GM18519 (cell line): ENCODE data around the gene XKR7.
"Not testable (repeated sequence)": the region's sequence is repeated elsewhere in the genome, so short reads cannot be mapped to it uniquely, and the experiment has no call there.

ENCODE experiments used
- ATAC-seq: cut with Tn5 transposase; IDR thresholded peaks from one replicate; pipeline ENCODE4 v1.9.1; 2021; ENCODE audit warnings: mild to moderate bottlenecking, moderate library complexity; ENCODE audit not compliant: unreplicated experiment, low FRiP score

The XKR7 gene, protein sequence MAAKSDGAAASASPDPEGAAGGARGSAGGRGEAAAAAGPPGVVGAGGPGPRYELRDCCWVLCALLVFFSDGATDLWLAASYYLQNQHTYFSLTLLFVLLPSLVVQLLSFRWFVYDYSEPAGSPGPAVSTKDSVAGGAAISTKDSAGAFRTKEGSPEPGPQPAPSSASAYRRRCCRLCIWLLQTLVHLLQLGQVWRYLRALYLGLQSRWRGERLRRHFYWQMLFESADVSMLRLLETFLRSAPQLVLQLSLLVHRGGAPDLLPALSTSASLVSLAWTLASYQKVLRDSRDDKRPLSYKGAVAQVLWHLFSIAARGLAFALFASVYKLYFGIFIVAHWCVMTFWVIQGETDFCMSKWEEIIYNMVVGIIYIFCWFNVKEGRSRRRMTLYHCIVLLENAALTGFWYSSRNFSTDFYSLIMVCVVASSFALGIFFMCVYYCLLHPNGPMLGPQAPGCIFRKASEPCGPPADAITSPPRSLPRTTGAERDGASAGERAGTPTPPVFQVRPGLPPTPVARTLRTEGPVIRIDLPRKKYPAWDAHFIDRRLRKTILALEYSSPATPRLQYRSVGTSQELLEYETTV

DNA sequence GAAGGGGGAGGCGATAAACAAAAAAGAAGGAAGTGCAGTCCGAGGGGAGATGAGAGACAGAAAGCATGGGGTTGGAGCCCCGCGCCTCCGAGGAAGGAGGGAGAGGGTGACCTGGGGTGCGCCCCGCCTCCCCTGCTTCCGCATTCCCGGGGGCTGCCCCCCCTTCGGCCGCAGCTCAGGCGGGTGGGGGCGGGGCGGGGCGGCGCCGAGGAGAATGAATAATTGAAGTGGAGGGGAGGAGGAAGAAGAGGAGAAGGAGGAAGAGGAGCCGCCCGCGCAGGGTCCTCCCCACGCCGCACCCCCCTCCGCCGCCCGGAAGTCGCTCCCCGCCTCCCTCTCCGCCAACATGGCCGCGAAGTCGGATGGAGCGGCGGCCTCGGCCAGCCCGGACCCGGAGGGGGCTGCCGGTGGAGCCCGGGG lies at the start of gene XKR7:
XKR7 (plus strand) TSS at position 322 of the 420 bp plus-strand sequence; CDS start at position 347, 25 bp downstream.
- ATAC-seq: no peak

DNA sequence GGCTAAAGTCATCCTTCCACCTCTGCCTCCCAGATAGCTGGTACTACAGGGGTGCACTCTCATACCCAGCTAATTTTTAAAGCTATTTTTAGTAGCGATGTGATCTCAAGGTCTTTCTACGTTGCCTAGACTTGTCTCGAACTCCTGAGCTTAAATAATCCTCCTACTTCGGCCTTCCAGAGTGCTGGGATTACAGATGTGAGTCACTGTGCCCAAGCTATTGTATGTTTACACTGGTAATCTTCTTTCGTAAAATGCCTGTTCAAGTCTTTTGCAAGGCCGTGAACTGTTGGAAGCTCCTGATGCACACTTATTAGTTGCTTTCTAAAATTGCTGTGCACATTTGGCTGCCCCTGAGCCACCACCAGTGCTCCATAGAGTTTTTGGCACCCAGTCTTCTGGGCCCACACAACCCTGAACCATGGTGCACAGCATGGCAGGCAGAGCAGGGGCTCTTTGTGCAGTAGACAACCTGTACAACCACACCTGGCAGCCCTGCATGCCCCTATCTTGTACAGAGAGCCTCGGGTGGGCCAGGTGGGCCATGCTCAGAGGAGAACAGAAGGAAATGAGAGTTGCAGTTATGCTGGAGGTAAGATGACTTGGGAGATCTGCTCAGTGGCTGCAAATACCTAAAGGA lies 49.4 kb upstream of the XKR7 start:
- no peak for ATAC-seq

DNA sequence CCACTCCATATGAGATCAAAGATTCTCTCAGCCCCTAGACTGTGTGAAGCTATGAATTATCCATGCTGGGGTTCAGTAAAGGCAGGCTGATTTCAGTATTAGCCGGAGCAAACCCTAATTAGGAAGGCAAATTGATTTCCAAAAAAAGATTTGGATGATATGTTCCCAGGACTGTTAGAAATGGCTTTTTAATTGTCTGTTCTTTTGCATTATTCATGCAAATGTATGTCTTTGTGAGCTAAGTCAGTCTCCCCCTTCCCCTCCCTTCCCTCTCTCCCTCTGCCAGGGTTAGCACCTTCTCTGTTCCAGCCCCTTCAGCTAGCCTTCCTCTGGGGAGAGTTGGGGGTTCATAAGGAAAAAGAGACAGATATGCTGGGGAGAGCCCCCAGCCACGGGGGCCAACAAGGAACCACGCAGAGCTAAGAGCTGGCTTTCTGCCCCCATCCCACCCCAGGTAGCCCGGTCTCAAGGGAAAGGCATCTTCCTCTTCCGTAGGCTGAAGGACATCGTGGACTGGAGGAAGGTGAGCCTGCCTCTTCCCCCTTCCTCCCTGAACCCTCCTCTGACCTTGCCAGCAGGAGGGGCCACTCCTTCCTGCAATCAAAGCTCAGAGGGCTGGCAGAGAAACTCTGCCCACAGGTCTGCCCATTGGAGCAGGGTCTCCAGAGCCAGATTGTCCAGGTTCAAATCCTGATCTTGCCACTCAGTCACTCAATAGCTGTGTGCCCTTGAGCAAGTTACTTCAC lies 48.4 kb upstream of the XKR7 start:
- no peak for ATAC-seq

DNA sequence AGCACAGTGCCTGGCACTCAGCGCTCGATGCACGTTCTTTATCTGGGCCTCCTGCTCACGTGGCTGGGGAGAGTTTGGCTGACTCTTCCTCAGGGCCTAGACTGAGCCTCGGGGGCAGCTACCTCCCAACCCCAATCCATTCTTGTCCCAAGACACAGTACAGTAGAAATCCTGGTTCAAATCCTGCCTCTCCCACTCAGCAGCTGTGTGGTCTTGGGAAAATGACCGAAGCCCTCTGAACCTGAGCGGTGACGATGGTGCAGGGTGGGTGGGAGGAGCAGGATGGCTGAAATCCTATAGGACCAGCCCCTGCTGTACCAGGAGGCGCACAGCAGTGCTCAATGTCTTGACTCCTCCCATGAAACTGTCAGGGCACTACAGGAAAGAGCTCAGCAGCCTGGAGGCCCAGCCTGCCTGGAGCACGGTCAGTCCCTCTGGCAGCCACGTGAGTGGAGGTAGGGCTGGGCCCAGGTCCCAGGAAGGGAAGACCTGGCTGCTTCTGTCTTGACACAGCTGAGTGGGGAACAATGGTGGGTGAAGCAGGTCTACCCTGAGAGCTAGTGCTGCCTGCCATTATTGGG lies 47.6 kb upstream of the XKR7 start:
- no peak for ATAC-seq

DNA sequence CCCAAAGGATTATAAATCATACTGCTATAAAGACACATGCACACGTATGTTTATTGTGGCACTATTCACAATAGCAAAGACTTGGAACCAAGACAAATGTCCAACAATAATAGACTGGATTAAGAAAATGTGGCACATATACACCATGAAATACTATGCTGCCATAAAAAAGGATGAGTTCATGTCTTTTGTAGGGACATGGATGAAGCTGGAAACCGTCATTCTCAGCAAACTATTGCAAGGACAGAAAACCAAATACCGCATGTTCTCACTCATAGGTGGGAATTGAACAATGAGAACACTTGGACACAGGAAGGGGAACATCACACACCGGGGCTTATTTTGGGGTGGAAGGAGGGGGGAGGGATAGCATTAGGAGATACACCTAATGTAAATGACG lies 46.5 kb upstream of the XKR7 start:
- ATAC-seq: not testable (repeated sequence)

DNA sequence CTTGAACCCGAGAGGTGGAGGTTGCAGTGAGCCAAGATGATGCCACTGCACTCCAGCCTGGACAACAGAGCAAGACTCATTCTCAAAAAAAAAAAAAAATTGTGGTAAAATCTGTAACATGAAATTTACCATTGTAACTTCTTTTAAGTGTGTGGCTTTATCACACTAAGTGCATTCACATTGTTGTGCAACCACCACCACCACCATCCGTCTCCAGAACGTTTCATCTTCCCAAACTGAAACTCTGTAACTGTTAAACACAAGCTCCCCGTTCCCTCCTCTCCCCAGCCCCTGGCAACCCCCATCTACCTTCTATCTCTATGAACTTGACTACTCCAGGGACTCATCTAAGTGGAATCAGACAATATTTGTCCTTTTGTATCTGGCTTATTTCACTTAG lies 45.8 kb upstream of the XKR7 start:
- ATAC-seq: no peak

DNA sequence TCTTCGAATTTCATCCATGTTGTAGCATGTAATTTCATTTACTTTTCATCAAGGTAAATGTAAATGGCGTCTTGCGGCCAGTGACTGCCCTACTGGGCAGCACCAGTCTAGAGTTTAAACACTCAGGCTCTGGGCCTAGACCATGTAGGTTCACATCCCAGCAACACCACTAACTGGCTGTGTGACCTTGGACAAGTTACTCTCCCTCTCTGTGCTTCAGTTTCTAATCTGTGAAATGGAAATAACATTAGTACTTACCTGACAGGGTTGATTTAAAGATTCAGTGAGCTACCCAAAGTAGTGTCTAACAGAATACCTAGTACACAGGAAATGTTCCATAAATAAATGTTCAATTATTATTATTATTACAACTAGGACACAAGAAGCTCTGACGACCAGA lies 45.4 kb upstream of the XKR7 start:
- ATAC-seq: no peak

DNA sequence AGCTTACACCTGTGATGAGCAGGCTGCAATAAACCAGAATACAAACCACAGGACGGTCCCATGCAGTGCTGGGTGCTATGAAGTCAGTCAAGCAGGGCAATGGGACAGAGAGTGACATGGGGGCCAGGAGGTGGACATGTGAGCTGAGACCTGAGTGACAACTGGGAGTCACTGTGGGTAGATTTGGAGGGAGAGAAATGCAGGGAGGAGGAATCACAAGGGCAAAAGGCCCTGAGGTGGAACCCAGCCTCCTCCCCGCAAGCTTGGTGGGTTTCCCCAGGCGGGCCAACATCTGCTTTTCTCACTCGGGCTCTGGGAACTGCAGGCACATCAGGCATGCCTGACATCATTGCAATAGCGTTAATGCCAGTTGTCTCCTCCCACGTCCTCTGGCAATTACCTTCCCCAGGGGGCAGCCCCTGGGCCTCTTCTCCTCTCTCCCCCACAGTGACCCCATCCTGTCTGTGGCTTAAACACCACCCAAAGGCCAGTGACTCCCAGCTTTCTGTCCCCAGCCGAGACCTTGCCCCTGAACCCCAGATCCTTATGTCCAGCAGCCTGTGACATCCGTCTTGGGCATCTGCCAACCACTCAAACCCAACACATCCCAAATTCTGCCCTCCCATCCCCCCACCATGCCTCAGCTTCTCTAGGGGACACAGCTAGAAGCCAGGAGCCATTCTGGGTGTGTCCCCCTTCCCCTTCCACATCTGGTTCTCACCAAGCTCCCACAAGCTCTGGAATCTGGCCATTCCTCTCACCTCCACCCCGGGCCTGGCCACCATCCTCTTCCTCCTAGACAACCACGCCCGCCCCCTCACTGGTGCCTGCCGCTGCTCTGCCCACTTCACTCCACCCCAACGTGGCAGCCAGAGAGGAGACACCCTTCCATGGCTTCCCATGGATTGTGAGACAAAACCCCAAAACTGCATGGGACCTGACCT lies 44.3 kb upstream of the XKR7 start:
- ATAC-seq: peak; percentile 54

DNA sequence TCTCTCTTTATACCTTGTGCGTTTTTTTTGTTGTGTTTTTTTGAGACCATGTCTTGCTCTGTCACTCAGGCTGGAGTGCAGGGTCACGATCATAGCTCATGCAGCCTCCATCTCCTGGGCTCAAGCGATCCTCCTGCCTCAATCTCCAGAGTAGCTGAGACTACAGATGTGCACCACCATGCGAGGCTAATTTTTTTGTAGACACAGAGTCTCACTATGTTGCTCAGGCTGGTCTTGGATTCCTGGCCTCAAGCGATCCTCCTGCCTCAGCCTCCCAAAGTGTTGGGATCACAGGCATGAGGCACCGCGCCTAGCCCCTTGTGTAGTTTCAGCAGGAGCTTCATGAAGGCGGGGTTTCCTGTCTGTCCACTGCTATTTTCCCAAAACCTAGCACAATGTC lies 43.4 kb upstream of the XKR7 start:
- no peak for ATAC-seq

DNA sequence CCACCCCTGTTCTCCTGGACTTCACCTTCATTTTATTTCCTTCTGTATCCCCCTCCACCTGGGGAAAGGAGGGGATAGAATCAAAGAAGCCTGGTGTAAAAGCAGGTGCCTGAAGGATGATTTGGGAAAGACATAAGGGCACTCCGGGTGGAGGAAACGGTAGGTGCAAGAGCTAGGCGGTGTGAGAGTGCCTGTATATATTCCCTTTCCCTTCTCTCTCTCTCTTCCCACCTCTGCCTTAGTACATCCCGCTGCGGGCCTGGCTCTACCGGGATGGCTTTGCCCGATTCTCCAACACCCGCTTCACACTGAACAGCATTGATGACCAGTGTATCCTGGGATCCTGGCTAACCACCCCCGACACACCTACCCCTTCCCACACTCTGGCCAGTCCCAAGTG lies 42.3 kb upstream of the XKR7 start:
- ATAC-seq: no peak

DNA sequence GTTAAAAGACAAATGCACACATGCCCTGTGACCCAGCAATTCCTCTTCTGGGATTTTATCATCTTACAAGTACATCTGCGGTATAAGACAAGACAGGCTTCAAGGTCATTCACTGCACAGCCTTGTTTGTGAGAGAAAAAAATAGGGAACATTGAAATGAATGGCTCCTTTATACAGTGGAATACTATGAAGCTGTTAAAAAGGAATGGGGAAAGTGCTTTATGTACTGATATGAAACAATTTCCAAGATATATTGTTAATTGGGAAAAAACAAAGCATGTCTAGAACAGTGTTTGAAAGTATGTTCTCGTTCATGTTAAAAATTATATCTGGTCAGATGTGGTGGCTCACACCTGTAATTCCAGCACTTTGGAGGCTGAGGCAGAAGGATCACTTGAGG lies 41.5 kb upstream of the XKR7 start:
- no peak for ATAC-seq

DNA sequence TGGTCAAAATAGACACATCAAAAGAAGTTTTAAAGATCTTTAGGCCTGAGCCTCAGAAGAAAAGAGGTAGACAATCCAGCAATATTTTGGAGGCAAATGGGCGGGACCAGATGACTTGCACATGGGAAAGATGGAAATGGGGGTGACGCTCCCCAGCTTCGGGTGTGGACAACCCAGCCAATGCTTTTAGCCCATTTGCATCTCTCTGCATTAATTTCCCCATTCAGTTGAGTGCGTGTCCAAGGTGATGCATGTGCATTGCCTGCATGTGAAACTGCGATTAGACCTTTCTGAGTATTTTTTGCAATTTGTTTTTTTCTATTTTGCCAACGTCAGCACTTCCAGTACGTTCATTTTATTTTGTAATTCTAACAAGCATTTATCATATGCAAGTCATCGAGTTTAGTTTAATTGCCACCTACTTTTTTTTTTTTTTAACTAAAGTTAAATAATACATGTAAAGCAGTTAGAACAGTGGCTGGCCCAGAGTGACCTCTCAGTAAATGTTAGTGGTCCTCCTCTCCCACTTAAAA lies 40.3 kb upstream of the XKR7 start:
- no peak for ATAC-seq

DNA sequence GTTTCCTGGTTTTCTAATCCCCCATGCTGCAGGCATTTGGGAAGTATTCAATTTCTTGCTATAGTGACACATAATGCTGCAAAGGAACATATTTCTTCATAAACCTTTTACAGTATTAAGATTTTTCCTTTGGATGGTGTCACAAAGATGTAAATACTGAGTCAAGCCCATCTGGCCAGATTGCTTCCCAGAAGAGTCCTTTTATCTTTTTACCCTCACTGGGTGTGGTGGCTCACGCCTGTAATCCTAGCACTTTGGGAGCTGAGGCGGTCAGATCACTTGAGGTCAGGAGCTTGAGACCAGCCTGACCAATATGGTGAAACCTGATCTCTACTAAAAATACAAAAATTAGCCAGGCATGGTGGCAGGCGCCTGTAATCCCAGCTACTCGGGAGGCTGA lies 38.3 kb upstream of the XKR7 start:
- not testable (repeated sequence) for ATAC-seq

DNA sequence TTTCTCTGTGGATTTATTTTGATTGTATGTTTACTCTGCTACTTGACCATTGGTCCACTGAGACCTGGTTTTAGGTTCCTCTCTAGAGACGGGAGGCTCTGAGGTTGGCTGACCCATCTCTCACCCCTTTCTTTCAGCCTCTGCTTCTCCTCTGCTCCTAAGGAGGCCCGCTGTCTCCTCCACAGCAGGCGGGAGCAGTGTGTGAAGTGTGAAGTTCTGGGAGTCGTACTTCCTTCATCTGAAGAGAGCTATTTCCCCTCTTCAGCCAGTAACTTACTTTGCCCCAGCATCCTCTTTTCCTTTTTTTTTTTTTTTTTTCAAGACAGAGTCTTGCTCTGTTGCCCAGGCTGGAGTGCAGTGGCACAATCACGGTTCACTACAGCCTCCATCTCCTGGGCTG lies 37.2 kb upstream of the XKR7 start:
- no peak for ATAC-seq

DNA sequence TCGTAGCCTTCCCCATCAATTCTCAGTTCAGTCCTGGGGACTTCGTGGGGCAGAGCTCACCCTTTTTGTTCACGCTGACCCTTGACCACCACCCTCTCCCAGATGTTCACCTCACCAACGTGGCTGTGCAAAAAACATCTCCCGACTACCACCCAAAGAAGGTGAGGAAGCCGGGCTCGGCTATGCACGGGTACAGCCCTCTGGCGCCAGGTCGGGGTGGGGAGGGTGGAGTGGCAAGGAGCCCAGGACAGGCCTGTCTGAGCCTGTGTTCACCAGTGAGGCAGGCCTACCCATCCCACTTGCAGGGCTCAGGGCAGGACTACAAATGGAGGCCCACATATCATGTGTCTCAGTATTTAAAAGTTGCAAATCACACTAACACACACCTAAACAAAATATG lies 34.3 kb upstream of the XKR7 start:
- no peak for ATAC-seq

DNA sequence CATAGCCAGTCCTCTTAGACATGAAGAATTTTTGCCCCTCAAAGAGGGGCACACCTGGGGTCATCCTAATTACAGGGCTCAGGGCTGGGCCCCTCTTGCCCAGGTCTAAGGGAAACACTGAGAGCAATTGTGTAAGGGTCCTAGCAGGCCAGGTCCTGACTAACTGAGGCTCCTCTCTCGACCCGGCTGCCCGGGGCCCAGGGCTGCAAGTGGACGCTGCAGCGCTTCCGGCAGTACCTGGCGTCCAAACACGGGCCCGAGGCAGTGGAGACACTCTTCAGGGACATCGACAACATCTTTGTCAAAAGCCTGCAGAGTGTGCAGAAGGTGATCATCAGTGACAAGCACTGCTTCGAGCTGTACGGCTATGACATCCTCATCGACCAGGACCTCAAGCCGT lies 33.5 kb upstream of the XKR7 start:
- ATAC-seq: no peak

DNA sequence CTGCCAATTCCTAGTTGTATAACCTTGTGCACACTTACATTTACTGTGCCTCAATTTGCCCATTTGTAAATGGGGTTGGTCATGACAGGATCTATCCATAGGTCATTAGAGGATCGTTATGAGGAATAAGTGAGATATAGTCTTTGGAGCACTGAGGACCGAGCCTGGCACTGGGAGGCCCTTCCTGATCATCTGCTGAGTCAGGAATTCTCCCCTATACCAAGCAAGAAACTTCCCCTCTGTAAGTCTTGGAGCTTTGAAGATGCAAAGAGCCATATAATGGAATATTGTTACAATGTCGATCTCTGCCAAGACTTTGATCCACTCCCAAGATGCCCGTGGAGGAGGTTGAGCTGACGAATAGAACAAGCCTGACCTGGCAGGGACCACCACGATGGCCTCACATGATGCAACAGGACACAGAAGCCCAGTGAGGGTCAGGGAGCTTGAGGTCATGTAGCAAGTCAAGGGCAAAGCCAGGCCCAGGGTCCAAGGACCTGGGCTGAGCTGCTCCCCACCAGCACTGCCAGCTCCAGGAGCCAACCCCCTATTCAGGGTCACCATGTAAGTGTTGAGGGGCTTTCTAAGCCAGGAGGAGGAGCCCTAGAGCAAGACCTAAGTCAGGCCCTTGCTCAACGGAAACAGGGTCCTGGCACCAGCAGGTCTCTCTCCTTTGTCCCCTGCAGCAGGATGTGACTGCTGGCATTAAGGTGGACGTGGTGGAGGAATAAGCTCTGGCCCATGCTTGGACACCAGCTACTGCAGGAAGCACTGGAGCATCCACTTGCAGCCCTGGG lies 32.8 kb upstream of the XKR7 start:
- no peak for ATAC-seq

DNA sequence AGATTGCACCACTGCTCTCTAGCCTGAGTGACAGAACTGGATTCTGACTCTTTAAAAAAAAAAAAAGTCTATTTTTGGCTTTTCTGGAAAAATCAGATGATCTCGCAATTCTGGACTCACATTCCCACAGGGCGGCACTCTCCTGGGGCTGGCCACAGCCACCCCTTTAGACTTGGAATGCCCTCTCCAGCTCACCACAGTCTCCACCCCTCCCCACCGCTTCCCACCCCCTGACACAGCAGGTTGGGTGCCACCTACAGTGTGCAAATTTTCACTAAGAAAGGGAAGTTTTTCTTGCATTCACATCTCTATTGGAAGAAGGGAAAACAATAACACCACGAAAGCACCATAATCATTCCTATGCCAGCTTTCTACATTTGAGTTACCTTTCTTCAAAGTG lies 31.5 kb upstream of the XKR7 start:
- no peak for ATAC-seq

DNA sequence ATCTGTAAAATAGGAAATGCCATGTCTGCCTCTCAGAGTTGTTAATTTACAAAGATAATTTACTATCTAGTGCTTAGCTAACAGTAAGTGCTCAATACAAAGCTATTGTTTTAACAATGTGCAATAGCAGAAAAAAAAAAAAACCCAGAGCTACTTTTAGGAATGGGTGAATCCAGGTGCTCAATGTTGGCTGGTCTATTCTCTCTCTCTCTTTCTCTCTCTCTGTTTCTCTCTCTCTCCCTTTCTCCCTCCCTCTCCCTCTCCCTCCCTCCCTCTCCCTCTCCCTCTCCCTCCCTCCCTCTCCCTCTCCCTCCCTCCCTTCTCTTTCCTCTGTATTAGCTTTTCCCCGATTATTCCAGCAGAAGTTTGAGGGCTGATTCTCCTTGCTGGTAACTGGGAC lies 30.1 kb upstream of the XKR7 start:
- ATAC-seq: no peak
